Measurements from ENCODE around the gene CTNNAL1. TPM values are rescaled to one million over a fixed set of nuclear protein-coding genes. Genes with fewer than 3 reads are reported as not detected.
A peak's percentile ranks its signal among the peaks of the same experiment; 100 is the strongest.

CTNNAL1 gene
- total RNA-seq, 1 donor from 2014 or later, result 69.4 TPM

GRCh38 chr9:108937561-108938305 is 75.6 kb downstream of the CTNNAL1 start:
- intact Hi-C loops (cut with DNase I), result no loop called here
- no peak for TF ChIP-seq CTCF (IDR thresholded peaks at IDR 0.05)
- DNase-seq (no peak), ATAC-seq (no peak)
- Histone ChIP-seq H3K36me3 (peaks cover 31% of the 10 kb centered on the region), H3K27me3 (no peaks in the 10 kb centered on the region), H3K27ac (no peak overlapping the region), H3K9me3 (no peaks in the 10 kb centered on the region), H3K4me1 (peaks cover 11% of the 10 kb centered on the region), H3K4me3 (no peak overlapping the region)

- H3K27ac ChIP-seq, result peak within 1 kb of the TSS; percentile 91
- H3K27me3 ChIP-seq, result no peaks in the 10 kb centered on the region
- peak; percentile 90 for DNase-seq
- TF ChIP-seq CTCF (IDR thresholded peaks at IDR 0.05), result no peak
- peaks cover 17% of the 10 kb centered on the region for H3K4me1 ChIP-seq
- peak; percentile 95 for ATAC-seq
- H3K4me3 ChIP-seq, result peak within 1 kb of the TSS; percentile 94
- peaks cover 11% of the 10 kb centered on the region for H3K36me3 ChIP-seq
- intact Hi-C loops (cut with DNase I), result no loop called here
- H3K9me3 ChIP-seq, result no peaks in the 10 kb centered on the region
These were observed 78.9 kb downstream of the CTNNAL1 start, which contains the start of gene ABITRAM for GRCh38 chr9:108934323-108934893. Gene ABITRAM, plus strand, starts transcription at chr9:108934400. Its CDS starts 87 bp downstream, at chr9:108934487.

- Histone ChIP-seq H3K9me3 (no peaks in the 10 kb centered on the region), H3K4me3 (peak within 1 kb of the TSS; percentile 94), H3K36me3 (peaks cover 11% of the 10 kb centered on the region), H3K4me1 (peaks cover 17% of the 10 kb centered on the region), H3K27me3 (no peaks in the 10 kb centered on the region), H3K27ac (peak within 1 kb of the TSS; percentile 91)
- ATAC-seq (peak; percentile 94), DNase-seq (peak; percentile 96)
- intact Hi-C loops (cut with DNase I), result no loop called here
- TF ChIP-seq CTCF (IDR thresholded peaks at IDR 0.05), result peak; percentile 16
These were observed 79.5 kb downstream of the CTNNAL1 start, which contains the start of gene ELP1 for GRCh38 chr9:108933718-108934322. Gene ELP1, minus strand, starts transcription at chr9:108934124. Its CDS starts 2,978 bp downstream, at chr9:108931146.

- ATAC-seq (no peak), DNase-seq (no peak)
- Histone ChIP-seq H3K27me3 (no peaks in the 10 kb centered on the region), H3K27ac (peak overlapping the region; percentile 91), H3K36me3 (peaks cover 15% of the 10 kb centered on the region), H3K9me3 (no peaks in the 10 kb centered on the region), H3K4me3 (peak overlapping the region; percentile 94), H3K4me1 (peaks cover 17% of the 10 kb centered on the region)
- no peak for TF ChIP-seq CTCF (IDR thresholded peaks at IDR 0.05)
- intact Hi-C loops (cut with DNase I), result no loop called here
These were observed 80.0 kb downstream of the CTNNAL1 start for GRCh38 chr9:108933231-108933717.

- intact Hi-C loops (cut with DNase I), result no loop called here
These were observed 84.9 kb downstream of the CTNNAL1 start for GRCh38 chr9:108928386-108928785.

More at GRCh38 chr9:108928386-108928785, 84.9 kb downstream of the CTNNAL1 start:
- no peak for DNase-seq
- no peak overlapping the region for H3K27ac ChIP-seq
- peaks cover 10% of the 10 kb centered on the region for H3K4me1 ChIP-seq
- H3K9me3 ChIP-seq, result no peaks in the 10 kb centered on the region
- no peak for ATAC-seq
- no peaks in the 10 kb centered on the region for H3K27me3 ChIP-seq
- H3K36me3 ChIP-seq, result peaks cover 64% of the 10 kb centered on the region
- H3K4me3 ChIP-seq, result no peak overlapping the region
- TF ChIP-seq CTCF (IDR thresholded peaks at IDR 0.05), result no peak
